Forelimb muscle (tissue), 1 donor: Measurements from ENCODE around the gene TREML1. TPM values are rescaled to one million over a fixed set of nuclear protein-coding genes. Genes with fewer than 3 reads are reported as not detected.
"Not testable (repeated sequence)": the region's sequence is repeated elsewhere in the genome, so short reads cannot be mapped to it uniquely, and the experiment has no call there.

Experiments
- DNase-seq: peaks from one replicate; pipeline ENCODE4 v3.0.0-alpha.2; 2013; ENCODE audit warnings: low read depth
- polyA plus RNA-seq: library from polyadenylated mRNA; unstranded; fragments of 120-200 nt; gene quantifications from one replicate; pipeline ENCODE4 v1.2.1, GENCODE V29; 2013; ENCODE audit not compliant: insufficient read length

Gene TREML1
- polyA plus RNA-seq, result 0.38 TPM

GRCh38 chr6:41153992-41154625, at the start of gene TREML1:
TREML1 (minus strand) TSS chr6:41154347; CDS start chr6:41154288, 59 bp downstream.
- no peak for DNase-seq

GRCh38 chr6:41201764-41202173, 47.6 kb upstream of the TREML1 start:
- no peak for DNase-seq

GRCh38 chr6:41200901-41201763, 47.0 kb upstream of the TREML1 start, which contains the start of gene TREML2:
TREML2 (minus strand) TSS chr6:41201149; CDS start chr6:41201008, 141 bp downstream.
- DNase-seq, result no peak

- no peak for DNase-seq
Observed at GRCh38 chr6:41200296-41200900, 46.3 kb upstream of the TREML1 start.

- DNase-seq, result no peak
Observed at GRCh38 chr6:41199552-41200246, 45.6 kb upstream of the TREML1 start.

- DNase-seq, result no peak
Observed at GRCh38 chr6:41197234-41197633, 43.1 kb upstream of the TREML1 start.

GRCh38 chr6:41194386-41194785, 40.2 kb upstream of the TREML1 start:
- DNase-seq, result no peak

- DNase-seq, result no peak
Observed at GRCh38 chr6:41193884-41194283, 39.7 kb upstream of the TREML1 start.

GRCh38 chr6:41193171-41193734, 39.1 kb upstream of the TREML1 start:
- no peak for DNase-seq

- DNase-seq, result no peak
Observed at GRCh38 chr6:41191569-41191968, 37.4 kb upstream of the TREML1 start.

- DNase-seq, result no peak
Observed at GRCh38 chr6:41190791-41191190, 36.6 kb upstream of the TREML1 start.

GRCh38 chr6:41189967-41190366, 35.8 kb upstream of the TREML1 start:
- no peak for DNase-seq

GRCh38 chr6:41189046-41189445, 34.9 kb upstream of the TREML1 start:
- not testable (repeated sequence) for DNase-seq

GRCh38 chr6:41187924-41188886, 34.1 kb upstream of the TREML1 start:
- DNase-seq, result no peak

- DNase-seq, result no peak
Observed at GRCh38 chr6:41186031-41186562, 31.9 kb upstream of the TREML1 start.

- DNase-seq, result no peak
Observed at GRCh38 chr6:41184761-41185160, 30.6 kb upstream of the TREML1 start.

GRCh38 chr6:41182069-41183034, 28.2 kb upstream of the TREML1 start:
- no peak for DNase-seq

GRCh38 chr6:41181566-41181965, 27.4 kb upstream of the TREML1 start:
- DNase-seq, result no peak

- no peak for DNase-seq
Observed at GRCh38 chr6:41179163-41179562, 25.0 kb upstream of the TREML1 start.
